KG1 (cell line): ENCODE results near the gene PERCC1.
"Not testable (repeated sequence)": the region's sequence is repeated elsewhere in the genome, so short reads cannot be mapped to it uniquely, and the experiment has no call there.

Experiments
- DNase-seq: peaks from one replicate; lab custom pipeline; 2025; lab: John Stamatoyannopoulos, UW

The PERCC1 gene

DNA sequence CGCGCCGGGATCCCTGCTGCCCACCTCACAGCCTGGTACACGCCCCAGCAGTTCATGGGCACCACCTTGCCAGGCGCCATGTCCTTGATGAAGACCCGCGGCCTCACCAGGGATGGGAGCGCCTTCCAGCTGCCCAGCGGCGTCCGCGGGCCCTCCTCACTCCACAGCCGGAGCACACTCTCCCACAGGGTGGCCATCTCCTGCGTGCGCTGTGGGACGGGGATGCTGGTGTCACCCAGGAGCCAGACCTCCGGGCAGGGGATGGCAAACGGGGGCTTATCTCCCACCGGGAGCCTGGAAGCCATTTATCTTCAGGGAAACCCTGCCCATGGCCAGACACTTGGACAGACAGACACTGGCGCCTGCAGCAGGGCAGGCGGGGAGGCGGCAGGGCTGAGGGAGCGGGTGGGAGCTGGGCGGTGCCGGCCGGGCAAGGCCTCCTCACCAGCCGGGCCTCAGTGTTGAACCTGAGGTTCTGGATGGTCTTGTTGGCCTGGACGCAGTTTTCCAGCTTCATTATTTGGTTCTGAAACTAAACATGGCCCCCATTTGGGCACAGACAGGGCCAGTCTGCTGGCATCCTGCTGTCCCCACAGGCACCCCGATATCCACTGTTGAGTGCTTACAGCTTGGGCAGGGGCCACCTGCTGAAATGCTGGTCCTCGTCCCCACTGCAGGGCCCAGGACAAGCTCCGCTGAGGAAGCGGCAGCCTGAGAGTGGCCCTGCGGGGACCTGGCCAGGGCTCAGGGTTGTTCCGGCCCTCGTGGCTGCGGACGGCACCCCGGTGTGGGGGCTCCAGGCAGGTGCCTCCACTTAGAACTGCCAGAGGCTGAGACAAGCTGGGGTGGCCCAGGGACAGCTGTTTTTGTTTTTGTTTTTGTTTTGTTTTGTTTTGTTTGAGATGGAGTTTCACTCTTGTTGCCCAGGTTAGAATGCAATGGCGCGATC is 4.0 kb downstream of the PERCC1 start:
- no peak for DNase-seq

DNA sequence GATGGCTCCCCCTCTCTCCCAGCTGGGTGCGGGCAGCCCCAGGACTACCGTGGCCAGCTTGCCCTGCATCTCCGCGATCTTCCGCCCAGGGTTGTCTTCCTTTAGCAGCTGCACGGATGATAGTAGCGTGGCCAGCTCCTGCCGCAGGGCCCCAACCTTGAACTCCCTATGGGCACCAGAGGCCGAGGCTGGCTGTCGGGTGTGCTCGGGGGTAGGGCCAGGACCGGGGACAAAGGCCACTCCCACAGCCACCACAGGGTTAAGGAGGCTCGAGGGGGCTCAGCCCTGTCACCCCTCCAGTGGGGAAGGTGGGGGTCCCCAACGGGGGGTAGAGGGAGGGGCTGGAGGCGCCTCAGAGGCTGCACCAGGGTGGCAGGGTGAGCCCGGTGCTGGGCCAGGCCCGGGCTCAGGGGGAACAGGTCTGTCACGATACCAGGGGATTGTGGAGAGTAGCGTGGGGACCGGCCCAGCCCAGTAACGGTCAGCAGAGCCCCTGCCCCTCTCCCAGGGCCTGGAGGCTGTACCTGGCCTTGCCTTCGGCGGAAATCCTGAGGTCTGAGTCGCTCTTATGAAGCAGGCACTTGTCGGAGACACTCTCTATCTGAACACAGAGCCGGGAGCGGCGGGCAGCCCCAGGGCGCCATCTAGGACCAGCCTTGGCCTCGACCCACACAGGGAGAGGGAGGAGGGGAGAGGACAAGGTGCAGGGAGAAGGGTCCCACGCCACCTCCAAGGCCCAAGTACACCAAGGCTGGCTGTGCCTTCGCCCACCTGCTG is 5.2 kb downstream of the PERCC1 start:
- no peak for DNase-seq

GRCh38 chr16:1436731-1437355 is 6.0 kb downstream of the PERCC1 start:
- no peak for DNase-seq

DNA sequence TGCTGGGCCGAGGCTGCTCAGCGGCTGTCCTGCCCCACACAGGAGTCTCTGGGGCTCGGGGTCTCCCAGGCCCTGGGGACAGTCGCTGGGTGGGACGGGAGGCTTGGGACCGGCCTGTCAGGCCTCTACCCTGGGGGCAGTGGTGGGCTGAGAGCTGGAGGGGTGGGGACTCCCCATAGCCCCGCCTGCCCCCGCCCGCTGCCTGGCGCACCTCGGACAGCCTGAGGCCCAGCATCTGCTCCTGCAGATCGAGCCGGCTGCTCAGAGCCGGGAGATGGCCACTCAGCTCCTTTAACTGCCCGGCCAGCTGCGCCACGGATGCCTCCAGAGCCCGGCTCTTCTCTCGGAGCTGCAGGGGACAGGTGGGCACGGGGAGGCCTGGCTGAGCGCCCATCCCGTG is 6.7 kb downstream of the PERCC1 start:
- DNase-seq, result no peak

DNA sequence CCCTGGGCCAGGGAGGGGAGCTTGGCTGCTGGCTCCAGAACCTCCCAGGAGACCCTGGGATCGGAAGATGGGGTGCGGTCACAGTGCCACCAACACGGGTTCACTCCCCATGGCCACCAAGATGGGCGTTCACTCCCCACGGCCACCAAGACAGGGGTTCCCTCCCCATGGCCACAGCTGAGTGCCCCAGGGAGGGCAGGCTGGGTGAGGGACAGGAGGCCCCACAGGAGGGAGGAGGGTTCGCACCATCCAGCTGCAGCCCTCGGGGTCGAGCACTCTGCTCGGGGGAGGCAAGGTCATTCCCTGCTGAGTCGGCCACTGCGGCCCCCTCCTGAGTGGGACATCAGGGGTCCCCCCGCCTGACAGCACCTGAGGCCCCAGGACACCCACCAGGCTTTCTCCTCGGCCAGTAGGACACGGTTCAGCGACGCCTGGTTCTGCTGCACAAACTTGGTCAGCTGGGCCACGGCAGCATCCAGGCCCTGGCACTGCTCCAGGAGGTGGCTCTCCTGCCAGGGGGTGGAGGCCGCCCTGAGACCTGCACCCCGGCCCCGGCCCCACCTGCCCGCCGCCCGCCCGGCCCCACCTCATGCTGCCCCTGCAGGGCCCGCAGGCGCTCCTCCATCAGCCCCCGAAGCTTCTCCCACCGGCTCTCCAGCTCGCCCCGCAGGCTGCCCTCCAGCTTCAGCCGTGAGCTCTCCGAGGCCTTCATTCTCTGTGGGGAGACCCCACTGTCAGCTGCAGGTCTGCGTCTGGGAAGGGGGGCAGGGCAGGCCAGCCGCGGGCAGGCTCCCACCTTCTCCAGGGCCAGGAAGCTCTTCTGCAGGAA is 7.6 kb downstream of the PERCC1 start:
- DNase-seq, result no peak

DNA sequence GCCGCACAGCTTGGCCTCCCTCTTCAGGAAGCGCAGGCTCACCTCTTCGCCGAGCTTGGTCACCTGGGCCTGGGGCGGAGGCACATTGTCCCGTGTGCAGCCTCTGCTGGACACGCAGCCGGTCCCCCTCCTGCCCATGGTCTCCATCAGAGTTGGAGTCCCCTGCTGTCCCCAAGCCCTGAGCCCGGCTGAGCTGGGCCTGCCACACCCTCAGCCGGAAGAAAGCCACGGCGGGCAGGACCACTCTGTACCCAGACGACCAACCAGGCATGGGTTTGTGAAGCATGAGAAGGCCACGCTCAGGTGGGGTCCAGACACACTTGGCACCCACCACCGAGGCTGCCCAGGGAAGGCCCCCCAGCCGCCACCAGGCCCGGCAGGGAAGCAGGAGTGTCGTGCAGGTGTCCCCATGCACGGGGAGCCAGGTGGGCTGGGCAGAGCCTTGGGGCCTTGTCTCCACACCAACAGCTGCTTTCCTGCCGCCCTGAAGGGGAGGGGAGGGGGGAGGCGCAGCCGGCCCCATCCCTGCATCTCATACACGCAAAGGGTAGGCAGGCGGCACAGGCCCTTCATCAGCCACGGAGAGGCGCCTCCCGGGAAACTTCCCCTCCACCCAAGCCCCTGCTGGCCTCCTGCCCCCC is 8.3 kb downstream of the PERCC1 start:
- DNase-seq, result no peak

DNA sequence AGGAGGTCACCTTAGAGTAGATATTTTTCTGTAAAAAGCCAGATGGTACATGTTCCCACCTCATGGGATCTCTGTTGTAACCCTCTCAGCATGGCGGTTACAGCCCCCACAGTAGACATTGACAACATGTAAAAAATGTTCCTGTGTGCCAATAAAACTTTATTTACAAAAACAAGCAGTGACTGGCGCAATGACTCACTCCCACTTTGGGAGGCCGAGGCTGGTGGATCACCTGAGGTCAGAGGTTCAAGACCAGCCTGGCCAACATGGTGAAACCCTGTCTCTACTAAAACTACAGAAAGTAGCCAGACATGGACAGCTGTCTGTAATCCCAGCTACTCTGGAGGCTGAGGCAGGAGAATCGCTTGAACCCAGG is 8.8 kb downstream of the PERCC1 start:
- DNase-seq, result not testable (repeated sequence)

DNA sequence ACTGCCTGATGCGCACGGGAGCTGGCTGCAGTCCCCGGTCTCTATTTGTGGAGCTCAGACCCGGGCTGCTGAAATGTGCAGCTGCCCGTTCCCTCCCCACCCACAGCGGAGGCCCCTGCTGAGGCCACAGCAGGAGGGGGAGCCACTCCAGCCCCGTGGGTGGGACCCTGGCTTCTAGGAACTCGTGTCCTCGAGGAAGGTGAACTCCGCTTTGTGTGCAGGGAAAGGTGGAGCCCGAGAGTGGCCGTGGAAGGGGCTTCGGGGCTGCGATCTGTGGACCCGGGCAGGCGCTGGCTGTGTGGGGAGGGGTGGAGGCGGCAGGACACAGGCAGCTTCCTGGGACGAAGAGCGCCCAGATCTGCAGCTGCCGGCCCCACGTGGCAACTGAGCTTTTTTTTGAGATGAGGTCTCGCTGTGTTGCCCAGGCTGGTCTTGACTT is 10.5 kb downstream of the PERCC1 start:
- DNase-seq, result no peak

- DNase-seq, result no peak
These were observed 11.8 kb downstream of the PERCC1 start for GRCh38 chr16:1442697-1443096.

DNA sequence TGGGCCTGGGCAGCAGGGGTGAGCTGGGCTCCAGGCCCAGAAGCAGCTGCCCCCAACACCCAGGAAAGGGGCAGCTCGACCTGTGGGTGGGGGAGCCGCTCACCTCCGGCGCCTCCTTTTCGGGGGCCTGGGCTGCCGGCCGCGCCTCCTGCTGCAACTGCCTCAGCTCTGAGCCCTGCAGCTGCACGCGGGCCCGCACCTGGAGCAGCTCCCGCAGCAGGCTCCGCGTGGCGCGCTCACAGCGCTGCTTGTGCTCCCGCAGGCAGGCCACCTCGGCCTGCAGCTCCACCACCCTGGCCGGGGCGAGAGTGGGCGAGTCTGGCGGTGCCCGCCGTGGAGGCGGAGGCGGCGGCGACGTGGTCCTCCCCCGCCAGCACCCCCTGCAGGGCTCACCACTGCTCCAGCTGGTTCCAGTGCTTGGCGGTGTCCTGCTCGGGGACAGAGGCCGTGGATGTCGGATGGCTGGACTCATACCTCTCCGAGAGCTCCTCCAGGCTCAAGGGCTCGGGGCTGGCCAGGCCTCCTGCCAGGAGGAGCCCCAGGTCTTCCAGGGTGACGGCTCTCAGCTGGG is 12.6 kb downstream of the PERCC1 start:
- DNase-seq, result no peak

GRCh38 chr16:1443980-1444729 is 13.3 kb downstream of the PERCC1 start, which contains the start of gene CCDC154:
Gene CCDC154 (minus strand): TSS chr16:1444556. CDS start chr16:1444322, 234 bp downstream.
- no peak for DNase-seq

GRCh38 chr16:1444730-1445517 is 14.0 kb downstream of the PERCC1 start:
- no peak for DNase-seq

DNA sequence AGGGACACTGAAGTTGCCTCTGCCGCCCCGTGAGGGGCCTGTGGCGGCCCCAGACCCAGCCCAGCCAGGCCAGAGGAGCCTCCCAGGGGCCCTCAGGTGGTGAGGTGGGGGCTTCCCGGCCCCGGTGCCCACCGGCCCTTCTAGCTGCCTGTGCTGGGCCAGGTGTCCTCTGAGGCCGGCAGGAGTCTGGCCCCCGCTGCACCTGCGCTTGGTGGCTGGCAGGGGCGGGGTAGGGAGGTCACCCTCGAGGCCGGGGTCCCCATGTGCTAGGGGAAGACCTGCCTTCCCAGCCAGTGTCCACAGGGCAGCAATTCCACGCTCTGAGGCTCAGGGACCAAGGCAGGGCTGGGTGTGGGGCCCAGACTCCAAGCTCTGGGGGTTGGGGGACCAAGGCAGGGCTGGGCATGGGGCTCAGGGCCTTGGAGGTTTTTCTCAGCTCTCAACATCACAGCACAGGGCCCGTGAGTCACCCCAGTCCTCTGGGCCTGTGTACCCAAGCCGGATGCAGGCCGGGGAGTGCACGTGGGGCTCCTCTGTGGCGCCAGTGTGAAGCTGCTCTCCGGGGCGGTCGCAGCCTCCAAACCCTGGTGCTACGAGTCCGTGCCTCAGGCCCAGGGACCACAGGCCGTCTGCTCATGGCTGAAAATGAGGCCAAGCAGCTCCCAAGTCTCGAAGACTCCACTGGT is 14.8 kb downstream of the PERCC1 start:
- DNase-seq, result no peak

- no peak for DNase-seq
These were observed 15.6 kb downstream of the PERCC1 start for GRCh38 chr16:1446296-1447080.

DNA sequence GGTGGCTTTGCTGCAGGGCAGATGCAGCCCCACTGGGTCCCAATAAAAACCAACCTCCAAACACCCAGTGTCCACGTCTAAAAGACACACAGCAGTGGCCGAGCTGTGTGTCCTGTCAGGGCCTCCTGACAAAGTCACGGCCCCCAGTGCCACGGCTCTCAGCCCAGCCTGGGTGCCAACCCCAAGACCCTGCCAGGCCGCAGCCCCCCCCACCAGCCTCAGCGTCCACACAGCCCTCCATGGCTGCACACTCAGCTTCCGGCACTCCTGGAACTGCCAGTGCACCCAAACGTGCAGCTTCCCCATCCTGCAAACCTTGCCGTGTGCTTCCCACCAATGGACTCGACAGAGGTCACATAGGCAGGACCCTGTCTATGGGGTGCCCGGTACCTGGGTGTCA is 17.1 kb downstream of the PERCC1 start:
- no peak for DNase-seq

DNA sequence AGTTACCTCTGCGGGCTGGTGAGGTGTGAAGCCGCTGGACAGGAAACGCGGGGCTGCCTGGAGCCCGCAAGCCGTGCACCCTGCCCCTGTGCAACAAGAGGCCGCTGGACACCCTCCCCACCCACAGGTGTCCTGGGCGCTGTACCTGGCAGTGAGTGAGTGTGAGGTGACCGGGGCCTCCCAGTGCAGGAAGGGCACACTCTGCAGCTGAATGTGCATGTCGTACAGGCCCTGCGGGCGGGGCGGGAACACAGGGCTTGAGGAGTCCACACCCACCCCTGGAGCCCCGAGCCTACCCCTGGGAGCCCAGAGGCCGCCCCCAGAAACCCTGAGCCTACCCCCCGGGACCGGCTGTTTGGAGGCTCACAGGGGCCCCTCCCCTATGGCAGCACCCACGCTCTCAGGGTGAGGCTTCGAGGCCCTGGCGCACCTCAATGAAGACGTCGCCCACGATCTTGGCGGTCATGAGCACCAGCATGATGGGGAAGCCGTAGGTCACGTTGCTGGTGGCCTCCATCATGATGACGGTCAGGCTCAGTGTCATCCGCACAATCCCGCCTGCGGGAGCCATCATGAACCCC is 17.7 kb downstream of the PERCC1 start:
- DNase-seq, result no peak

DNA sequence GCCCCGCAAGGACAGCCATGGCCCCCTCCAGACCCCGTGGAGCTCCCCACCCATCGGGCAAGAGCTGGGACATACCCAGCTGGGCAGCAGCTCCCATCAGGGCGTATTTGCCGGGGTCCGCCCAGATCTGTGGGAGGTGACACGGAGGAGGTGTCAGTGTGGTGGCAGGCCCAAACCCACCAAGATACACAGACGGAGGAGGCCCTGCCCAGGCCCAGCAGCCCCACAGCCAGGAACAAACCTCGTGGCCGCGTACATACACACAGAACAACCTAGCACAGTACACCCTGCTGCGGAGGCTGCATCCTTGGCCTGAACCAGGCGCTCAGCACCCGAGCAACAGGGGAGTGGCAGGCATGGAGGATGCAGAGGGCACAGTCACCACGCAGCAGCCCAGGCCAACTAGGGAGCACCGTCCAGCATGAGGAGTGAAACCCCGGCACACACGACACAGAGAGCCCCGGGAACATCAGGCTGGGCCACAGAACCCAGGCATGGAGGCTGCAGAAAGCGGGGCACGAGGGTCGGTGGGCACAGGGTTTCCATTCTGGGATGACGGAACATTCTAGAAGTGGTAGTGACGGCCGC is 18.4 kb downstream of the PERCC1 start:
- DNase-seq, result no peak
